ENCODE data around the gene TDRD6. TPM values are rescaled to one million over a fixed set of nuclear protein-coding genes. Genes with fewer than 3 reads are reported as not detected.

Gene TDRD6
- total RNA-seq, 1 donor from 2014 or later, result 0.06 TPM

GRCh38 chr6:46749731-46750130, 62.0 kb downstream of the TDRD6 start:
- no peak for TF ChIP-seq CTCF (conservative IDR thresholded peaks at IDR 0.05; ENCODE audit: low read depth, low read length)
- DNase-seq (ENCODE audit: low read depth), result no peak
- no peak overlapping the region for H3K4me3 ChIP-seq (ENCODE audit: low read depth, low read length)

GRCh38 chr6:46751658-46752057, 64.0 kb downstream of the TDRD6 start:
- no peak for TF ChIP-seq CTCF (conservative IDR thresholded peaks at IDR 0.05; ENCODE audit: low read depth, low read length)
- H3K4me3 ChIP-seq (ENCODE audit: low read depth, low read length), result no peak overlapping the region
- no peak for DNase-seq (ENCODE audit: low read depth)

Other genes starting within 250 kb of the TDRD6 start
- 1.4 and 5.3 TPM in 2 replicates for gene RCAN2, start 196.4 kb upstream of the TDRD6 start, total RNA-seq
- gene CYP39A1, start 35.1 kb upstream of the TDRD6 start, total RNA-seq, result 1.3 and 1.7 TPM in 2 replicates
- 1.7 and 5.1 TPM in 2 replicates for gene SLC25A27, start 34.9 kb upstream of the TDRD6 start, total RNA-seq
- 0.23 and 0.36 TPM in 2 replicates for gene PLA2G7, start 47.5 kb downstream of the TDRD6 start, total RNA-seq
- gene ANKRD66, start 59.0 kb downstream of the TDRD6 start, total RNA-seq, result not detected in 2 replicates
- not detected in 2 replicates for gene MEP1A, start 105.5 kb downstream of the TDRD6 start, total RNA-seq
- 0.06 and 0.14 TPM in 2 replicates for gene ADGRF5, start 234.1 kb downstream of the TDRD6 start, total RNA-seq

Measured in epithelial cell of proximal tubule (primary cell).